GM18909 (cell line): Measurements from ENCODE around the gene NDEL1.

ENCODE experiments used
- ATAC-seq: cut with Tn5 transposase; IDR thresholded peaks from one replicate; pipeline ENCODE4 v1.9.1; 2021; ENCODE audit warnings: mild to moderate bottlenecking; ENCODE audit not compliant: unreplicated experiment, poor library complexity

The NDEL1 gene

DNA sequence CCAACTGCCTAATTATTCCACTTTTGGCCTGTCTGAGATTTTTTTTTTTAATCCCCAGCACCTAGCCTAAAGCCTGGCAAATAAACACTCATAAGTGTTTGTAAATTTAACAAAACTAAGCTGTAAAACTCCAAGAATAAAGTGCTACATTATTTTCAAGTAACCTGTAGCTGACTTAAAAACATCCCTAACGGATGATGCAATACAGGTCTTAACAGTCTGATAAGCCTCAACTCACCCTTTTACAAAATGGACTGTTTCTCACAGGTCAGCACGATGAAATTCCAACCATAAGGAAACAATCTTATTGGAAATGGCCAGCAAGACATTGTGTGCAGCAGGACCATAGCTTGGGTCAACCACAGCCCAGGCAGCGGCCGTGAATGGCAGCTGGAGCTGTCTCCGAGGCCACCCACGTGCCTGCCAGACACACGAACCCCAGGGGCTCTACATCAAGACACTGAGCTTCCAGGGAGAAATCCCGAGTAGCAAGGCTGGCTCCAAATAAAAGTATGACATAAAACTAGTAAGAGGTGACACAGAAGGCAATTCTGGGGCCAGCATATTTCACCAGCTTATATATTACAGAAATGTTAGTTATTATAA is 58.9 kb downstream of the NDEL1 start:
- no peak for ATAC-seq

DNA sequence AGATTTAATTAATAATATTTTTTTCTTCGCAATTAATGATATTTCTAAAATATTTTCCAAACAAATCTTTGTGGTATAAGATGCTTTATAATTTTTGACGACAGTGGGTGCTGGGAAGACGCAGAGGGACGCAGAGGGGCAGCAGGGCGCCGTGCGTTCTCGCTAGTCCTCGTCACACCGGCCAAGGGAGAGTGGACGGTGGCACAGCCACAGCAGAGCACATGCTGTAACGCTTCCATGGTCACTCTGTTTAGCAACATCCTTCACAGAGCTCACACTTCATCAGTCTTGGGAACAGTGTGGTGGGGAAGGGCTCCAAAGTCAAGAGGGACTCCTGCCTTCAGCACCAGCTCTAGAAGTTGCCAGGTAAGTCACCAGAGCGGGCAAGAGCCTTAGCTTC is 60.4 kb downstream of the NDEL1 start:
- no peak for ATAC-seq

GRCh38 chr17:8499171-8499570 is 63.5 kb downstream of the NDEL1 start:
- no peak for ATAC-seq

GRCh38 chr17:8499614-8500013 is 63.9 kb downstream of the NDEL1 start:
- ATAC-seq: no peak

- no peak for ATAC-seq
These were observed 64.9 kb downstream of the NDEL1 start for GRCh38 chr17:8500609-8501008.

DNA sequence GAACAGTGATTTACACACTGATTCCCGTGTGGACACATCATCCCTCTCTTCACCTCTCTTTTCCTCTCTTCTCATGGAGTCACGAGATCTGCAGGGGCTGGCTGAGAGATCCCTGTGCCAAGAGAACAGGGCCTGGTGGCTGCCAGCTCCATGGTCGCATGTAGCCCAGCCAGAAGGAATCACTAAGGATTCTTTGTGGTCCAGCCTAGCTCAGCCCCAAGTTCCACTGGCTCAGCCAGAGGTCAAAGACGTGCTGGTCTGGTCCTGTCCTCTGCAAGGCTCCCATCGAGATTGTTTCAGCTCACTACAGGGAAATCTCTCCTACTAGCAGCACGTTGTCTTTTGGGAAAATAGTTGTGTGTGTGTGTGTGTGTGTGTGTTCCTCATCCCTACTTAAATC is 66.4 kb downstream of the NDEL1 start:
- no peak for ATAC-seq

GRCh38 chr17:8503368-8503767 is 67.7 kb downstream of the NDEL1 start:
- no peak for ATAC-seq

DNA sequence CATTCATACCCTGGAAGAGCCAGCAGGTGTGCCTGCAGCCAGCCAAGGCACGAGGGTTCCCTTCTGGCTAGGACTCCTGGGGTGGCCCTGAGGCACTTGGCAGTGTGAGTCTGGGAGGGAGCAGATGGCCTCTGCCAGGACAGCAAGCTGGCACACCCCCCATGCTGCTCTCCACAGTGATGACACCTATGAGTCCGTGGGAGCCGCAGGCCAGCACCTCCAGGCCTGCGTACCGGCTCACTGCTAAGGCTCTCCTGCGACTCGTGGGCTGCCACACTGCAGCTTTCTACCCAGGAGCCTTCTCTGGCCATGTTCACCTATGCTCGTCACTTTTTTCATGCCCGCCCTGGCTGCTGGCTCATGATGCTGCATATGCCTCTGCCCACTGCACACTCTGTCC is 68.1 kb downstream of the NDEL1 start:
- no peak for ATAC-seq

DNA sequence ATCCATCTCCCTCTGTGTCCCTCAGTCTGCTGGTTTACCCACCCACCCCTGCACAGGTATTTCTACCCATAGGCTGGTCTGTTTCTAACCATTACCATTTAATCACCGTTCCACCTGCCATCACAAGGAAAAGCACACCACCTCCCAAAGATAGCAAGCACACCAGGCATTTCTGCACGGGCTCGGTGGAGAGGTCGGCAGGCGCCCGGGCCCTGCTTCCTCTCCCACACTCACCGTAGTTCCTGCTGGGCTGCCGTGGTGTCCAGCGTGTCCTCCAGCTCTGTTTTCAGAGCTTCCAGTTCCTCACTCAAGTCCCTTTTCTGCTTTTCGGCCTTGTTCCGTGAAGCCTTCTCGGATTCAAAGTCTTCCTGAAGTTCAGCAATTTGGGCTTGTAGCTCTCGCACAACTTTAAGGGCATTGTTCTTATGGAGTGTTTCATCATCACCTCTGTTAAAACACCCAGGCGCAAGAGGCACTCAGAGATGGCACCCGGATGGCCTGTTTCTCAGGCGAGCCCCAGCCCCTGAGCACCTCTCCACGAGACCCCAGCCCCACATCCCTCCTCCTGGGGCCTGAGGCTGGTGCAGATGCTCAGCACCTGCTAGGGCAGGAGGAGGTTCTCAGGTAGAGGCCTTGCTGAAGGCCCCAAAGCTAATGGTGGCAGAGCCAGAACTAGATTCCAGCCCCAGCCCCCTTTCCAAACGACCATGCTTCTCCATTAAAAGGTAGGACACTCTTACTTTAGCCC is 69.0 kb downstream of the NDEL1 start:
- ATAC-seq: no peak

DNA sequence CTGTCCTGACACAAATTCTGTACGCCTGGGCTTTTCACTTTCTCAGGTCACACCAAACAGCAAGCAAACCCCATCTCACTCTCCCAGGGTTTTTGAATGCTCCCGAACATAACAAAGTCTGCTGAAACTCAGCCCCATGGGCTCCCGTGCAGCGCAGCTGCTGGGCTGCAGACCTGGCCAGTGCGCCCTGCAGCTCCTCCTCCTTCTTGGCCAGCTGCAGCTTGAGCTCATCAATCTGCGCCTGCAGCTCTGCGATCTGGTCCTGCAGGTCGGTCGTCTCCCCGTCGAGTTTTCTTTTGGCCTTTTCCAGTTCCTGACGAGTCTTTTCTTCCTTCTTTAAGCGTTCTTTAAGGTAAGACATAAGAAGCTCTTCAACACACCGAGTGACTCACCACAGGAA is 70.5 kb downstream of the NDEL1 start:
- ATAC-seq: no peak

- no peak for ATAC-seq
These were observed 79.1 kb downstream of the NDEL1 start for GRCh38 chr17:8514801-8515200.
